ENCODE results near the gene MYB.

DNA sequence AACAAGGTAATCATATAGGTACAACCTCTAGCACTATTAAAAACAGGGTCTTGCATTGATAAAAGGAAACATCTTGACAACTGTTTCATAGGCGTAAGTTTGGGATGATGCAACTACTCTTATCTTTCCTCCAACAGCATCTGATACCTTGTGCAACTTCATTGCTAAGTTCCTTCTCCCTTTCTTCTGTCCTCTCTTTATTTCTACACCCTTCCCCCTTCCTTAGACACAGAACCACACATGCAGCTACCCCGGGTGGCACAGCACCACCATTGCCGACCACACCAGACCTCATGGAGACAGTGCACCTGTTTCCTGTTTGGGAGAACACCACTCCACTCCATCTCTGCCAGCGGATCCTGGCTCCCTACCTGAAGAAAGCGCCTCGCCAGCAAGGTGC, 14.4 kb downstream of the MYB start:
- TF ChIP-seq EZH2phosphoT487 (IDR thresholded peaks at IDR 0.05; ENCODE audit: unreplicated experiment): no peak
- no peak for TF ChIP-seq CTCF (conservative IDR thresholded peaks at IDR 0.05; ENCODE audit: low read depth in 2 of 2)
- TF ChIP-seq, protein P1, sequence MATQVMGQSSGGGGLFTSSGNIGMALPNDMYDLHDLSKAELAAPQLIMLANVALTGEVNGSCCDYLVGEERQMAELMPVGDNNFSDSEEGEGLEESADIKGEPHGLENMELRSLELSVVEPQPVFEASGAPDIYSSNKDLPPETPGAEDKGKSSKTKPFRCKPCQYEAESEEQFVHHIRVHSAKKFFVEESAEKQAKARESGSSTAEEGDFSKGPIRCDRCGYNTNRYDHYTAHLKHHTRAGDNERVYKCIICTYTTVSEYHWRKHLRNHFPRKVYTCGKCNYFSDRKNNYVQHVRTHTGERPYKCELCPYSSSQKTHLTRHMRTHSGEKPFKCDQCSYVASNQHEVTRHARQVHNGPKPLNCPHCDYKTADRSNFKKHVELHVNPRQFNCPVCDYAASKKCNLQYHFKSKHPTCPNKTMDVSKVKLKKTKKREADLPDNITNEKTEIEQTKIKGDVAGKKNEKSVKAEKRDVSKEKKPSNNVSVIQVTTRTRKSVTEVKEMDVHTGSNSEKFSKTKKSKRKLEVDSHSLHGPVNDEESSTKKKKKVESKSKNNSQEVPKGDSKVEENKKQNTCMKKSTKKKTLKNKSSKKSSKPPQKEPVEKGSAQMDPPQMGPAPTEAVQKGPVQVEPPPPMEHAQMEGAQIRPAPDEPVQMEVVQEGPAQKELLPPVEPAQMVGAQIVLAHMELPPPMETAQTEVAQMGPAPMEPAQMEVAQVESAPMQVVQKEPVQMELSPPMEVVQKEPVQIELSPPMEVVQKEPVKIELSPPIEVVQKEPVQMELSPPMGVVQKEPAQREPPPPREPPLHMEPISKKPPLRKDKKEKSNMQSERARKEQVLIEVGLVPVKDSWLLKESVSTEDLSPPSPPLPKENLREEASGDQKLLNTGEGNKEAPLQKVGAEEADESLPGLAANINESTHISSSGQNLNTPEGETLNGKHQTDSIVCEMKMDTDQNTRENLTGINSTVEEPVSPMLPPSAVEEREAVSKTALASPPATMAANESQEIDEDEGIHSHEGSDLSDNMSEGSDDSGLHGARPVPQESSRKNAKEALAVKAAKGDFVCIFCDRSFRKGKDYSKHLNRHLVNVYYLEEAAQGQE (IDR thresholded peaks at IDR 0.05; ENCODE audit: unreplicated experiment): no peak

All from GM23338 (cell line).